8988T (cell line): ENCODE results near the gene ALG9.

Experiments used
- DNase-seq: peaks from one replicate; pipeline ENCODE4 v3.0.0; 2011

The ALG9 gene

GRCh38 chr11:111879637-111879960, 8.2 kb upstream of the ALG9 start:
- DNase-seq = no peak

GRCh38 chr11:111878849-111879636, 7.7 kb upstream of the ALG9 start, which contains the start of the genes CFAP68 and FDXACB1:
Gene CFAP68, plus strand, starts transcription at chr11:111879541. Its CDS starts 20 bp downstream, at chr11:111879561.
Gene FDXACB1, minus strand, starts transcription at chr11:111879165. Its CDS starts 33 bp downstream, at chr11:111879132.
- peak; percentile 78 for DNase-seq

GRCh38 chr11:111878385-111878848, 7.0 kb upstream of the ALG9 start:
- no peak for DNase-seq

- no peak for DNase-seq
Measured at GRCh38 chr11:111871693-111872161, 346 bp upstream of the ALG9 start.

GRCh38 chr11:111870522-111870885, 877 bp downstream of the ALG9 start:
- DNase-seq = no peak

- no peak for DNase-seq
Measured at GRCh38 chr11:111870113-111870512, 1.3 kb downstream of the ALG9 start.

GRCh38 chr11:111860257-111860656, 11.1 kb downstream of the ALG9 start:
- DNase-seq = no peak

GRCh38 chr11:111855506-111855905, 15.9 kb downstream of the ALG9 start:
- DNase-seq = no peak

GRCh38 chr11:111852103-111852502, 19.3 kb downstream of the ALG9 start:
- DNase-seq = no peak

- DNase-seq = no peak
Measured at GRCh38 chr11:111851636-111852035, 19.7 kb downstream of the ALG9 start.

- no peak for DNase-seq
Measured at GRCh38 chr11:111851067-111851466, 20.3 kb downstream of the ALG9 start.

GRCh38 chr11:111849631-111850030, 21.8 kb downstream of the ALG9 start:
- no peak for DNase-seq

- no peak for DNase-seq
Measured at GRCh38 chr11:111846636-111847035, 24.7 kb downstream of the ALG9 start.

- no peak for DNase-seq
Measured at GRCh38 chr11:111846063-111846462, 25.3 kb downstream of the ALG9 start.

- DNase-seq = no peak
Measured at GRCh38 chr11:111845276-111846028, 25.9 kb downstream of the ALG9 start.

GRCh38 chr11:111843661-111844060, 27.7 kb downstream of the ALG9 start:
- DNase-seq = no peak

- peak; percentile 39 for DNase-seq
Measured at GRCh38 chr11:111841370-111842053, 29.9 kb downstream of the ALG9 start.

- DNase-seq = no peak
Measured at GRCh38 chr11:111840143-111840542, 31.2 kb downstream of the ALG9 start.

- DNase-seq = no peak
Measured at GRCh38 chr11:111838054-111838453, 33.3 kb downstream of the ALG9 start.

- DNase-seq = no peak
Measured at GRCh38 chr11:111837366-111837891, 34.0 kb downstream of the ALG9 start.

GRCh38 chr11:111836721-111837120, 34.7 kb downstream of the ALG9 start:
- no peak for DNase-seq

GRCh38 chr11:111836162-111836561, 35.2 kb downstream of the ALG9 start:
- DNase-seq = no peak

- DNase-seq = no peak
Measured at GRCh38 chr11:111835665-111836064, 35.7 kb downstream of the ALG9 start.
